K562 (cell line): ENCODE results near the gene RFPL3. TPM values are rescaled to one million over a fixed set of nuclear protein-coding genes. Genes with fewer than 3 reads are reported as not detected.

Experiments
- BMI1 ChIP-seq: fragments of 150-350 bp; IDR thresholded peaks from 2 replicates; pipeline ENCODE4 v1.6.1; 2014; ENCODE audit warnings: low read length
- BRCA1 ChIP-seq, 2 experiments: fragments of 450-650 bp in 1 of 2; sonication (generic) in 1 of 2; formaldehyde crosslinking in 1 of 2; IDR thresholded peaks; 2 replicates each; pipeline versions ENCODE4 v1.5.0 to v1.6.1; 2017 to 2020; ENCODE audit warnings: mild to moderate bottlenecking in 1 of 2, missing genetic modification reagents in 1 of 2
- GATAD2B ChIP-seq: fragments of 450-650 bp; IDR thresholded peaks from 2 replicates; pipeline ENCODE4 v1.6.1; 2017; ENCODE audit warnings: mild to moderate bottlenecking, borderline replicate concordance
- HDAC2 ChIP-seq: fragments of 450-650 bp; IDR thresholded peaks from 2 replicates; pipeline ENCODE4 v1.6.1; 2016; ENCODE audit warnings: mild to moderate bottlenecking
- NFATC3 ChIP-seq: fragments of 450-650 bp; IDR thresholded peaks from 2 replicates; pipeline ENCODE4 v1.6.1; 2017; ENCODE audit warnings: mild to moderate bottlenecking
- NONO ChIP-seq, 2 experiments: fragments of 200-400 bp in 1 of 2; fragments of 450-650 bp in 1 of 2; formaldehyde crosslinking in 1 of 2; IDR thresholded peaks; 2 replicates each; pipeline ENCODE4 v1.6.1; 2017; ENCODE audit warnings: low read depth in 2 of 2, mild to moderate bottlenecking in 2 of 2, moderate library complexity in 2 of 2, low read length in 1 of 2
- POLR2AphosphoS5 ChIP-seq: IDR thresholded peaks from 2 replicates; pipeline ENCODE4 v1.6.1; 2011; ENCODE audit warnings: mild to moderate bottlenecking, low read depth, low read length, moderate library complexity; ENCODE audit not compliant: control insufficient read depth, insufficient read depth
- PRPF4 ChIP-seq: fragments of 200-400 bp; formaldehyde crosslinking; IDR thresholded peaks from one replicate; pipeline ENCODE4 v1.6.1; 2017; ENCODE audit warnings: low read length, low read depth, mild to moderate bottlenecking; ENCODE audit not compliant: insufficient read depth, poor library complexity, severe bottlenecking
- polyA plus RNA-seq, 8 experiments: library from polyadenylated mRNA; depleted of rRNA in 4 of 8; stranded (reverse) in 5 of 8; unstranded in 3 of 8; fragments of >200 nt; fragmentation: Nextera tagmentation in 2 of 8; fragmentation: Illumina TruSeq in 1 of 8; extraction: Ambion mirVana in 2 of 8; extraction: Trizol in 1 of 8; gene quantifications; 2 replicates each; pipeline versions ENCODE4 v1.2.1 to v1.2.3, GENCODE V29; 2011 to 2014; ENCODE audit warnings: inconsistent platforms in 1 of 8, missing spikeins in 1 of 8
- total RNA-seq, 7 experiments: library from RNA; depleted of rRNA in 6 of 7; stranded (reverse); fragments of >200 nt in 6 of 7; fragmentation: Illumina TruSeq in 2 of 7; extraction: Trizol in 2 of 7; gene quantifications; 2 replicates each; pipeline versions ENCODE4 v1.2.1 to v1.2.3, GENCODE V29; 2011 to 2021; ENCODE audit warnings: low replicate concordance in 1 of 7
- TF ChIP-seq, protein P1 (sequence below): conservative IDR thresholded peaks from 2 replicates; pipeline ENCODE4 v1.6.1; 2011; ENCODE audit warnings: low read depth, mild to moderate bottlenecking, low read length; ENCODE audit not compliant: control insufficient read depth
- TF ChIP-seq, protein P2 (sequence below): fragments of 450-650 bp; formaldehyde crosslinking; IDR thresholded peaks from 2 replicates; pipeline ENCODE4 v1.4.0; 2020; ENCODE audit warnings: mild to moderate bottlenecking, moderate library complexity
- TF ChIP-seq, protein P3 (sequence below): fragments of 450-650 bp; IDR thresholded peaks from 2 replicates; pipeline ENCODE4 v1.6.1; 2018; ENCODE audit warnings: mild to moderate bottlenecking, low read depth; ENCODE audit not compliant: partially characterized antibody
- TF ChIP-seq, protein P4 (sequence below): fragments of 450-650 bp; IDR thresholded peaks from 2 replicates; pipeline ENCODE4 v1.7.0; 2016; ENCODE audit warnings: borderline replicate concordance
- TF ChIP-seq, protein P5 (sequence below): sonication (generic); formaldehyde crosslinking; IDR thresholded peaks from 2 replicates; pipeline ENCODE4 v1.9.0; 2022; ENCODE audit warnings: mild to moderate bottlenecking, missing genetic modification reagents

The RFPL3 gene
- total and polyA plus RNA-seq, 9 of the 15 experiments (the other 6 are each of a cell fraction or from before 2014, with no cell fraction given): not detected

DNA sequence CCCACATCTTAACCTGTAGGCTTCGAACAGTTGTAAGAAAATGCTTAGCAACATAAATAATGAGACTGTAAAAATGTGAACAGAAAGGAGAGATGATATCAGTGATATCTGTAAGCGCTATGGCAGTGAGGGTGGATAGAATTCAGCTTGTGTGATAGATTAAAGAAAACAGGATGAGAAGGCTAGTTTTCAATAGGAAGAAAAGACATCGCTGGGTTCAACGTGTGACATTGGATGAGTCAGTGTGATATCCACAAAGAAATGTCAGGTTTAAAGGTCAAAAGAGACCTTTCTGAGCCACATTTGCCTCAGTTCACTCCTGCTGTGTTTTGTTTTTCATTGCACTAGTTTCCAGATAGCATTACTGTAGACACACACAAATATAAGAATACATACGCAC, 13.7 kb upstream of the RFPL3 start (continued):
- no peak for TF ChIP-seq BRCA1 (IDR thresholded peaks at IDR 0.05)
- TF ChIP-seq BRCA1 (CRISPR knock-in tag; IDR thresholded peaks at IDR 0.05): no peak
- TF ChIP-seq, protein P1, sequence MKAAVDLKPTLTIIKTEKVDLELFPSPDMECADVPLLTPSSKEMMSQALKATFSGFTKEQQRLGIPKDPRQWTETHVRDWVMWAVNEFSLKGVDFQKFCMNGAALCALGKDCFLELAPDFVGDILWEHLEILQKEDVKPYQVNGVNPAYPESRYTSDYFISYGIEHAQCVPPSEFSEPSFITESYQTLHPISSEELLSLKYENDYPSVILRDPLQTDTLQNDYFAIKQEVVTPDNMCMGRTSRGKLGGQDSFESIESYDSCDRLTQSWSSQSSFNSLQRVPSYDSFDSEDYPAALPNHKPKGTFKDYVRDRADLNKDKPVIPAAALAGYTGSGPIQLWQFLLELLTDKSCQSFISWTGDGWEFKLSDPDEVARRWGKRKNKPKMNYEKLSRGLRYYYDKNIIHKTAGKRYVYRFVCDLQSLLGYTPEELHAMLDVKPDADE: no peak
- TF ChIP-seq BMI1: no peak
- no peak for TF ChIP-seq POLR2AphosphoS5
- no peak for TF ChIP-seq PRPF4
- no peak for TF ChIP-seq GATAD2B
- TF ChIP-seq, protein P2, sequence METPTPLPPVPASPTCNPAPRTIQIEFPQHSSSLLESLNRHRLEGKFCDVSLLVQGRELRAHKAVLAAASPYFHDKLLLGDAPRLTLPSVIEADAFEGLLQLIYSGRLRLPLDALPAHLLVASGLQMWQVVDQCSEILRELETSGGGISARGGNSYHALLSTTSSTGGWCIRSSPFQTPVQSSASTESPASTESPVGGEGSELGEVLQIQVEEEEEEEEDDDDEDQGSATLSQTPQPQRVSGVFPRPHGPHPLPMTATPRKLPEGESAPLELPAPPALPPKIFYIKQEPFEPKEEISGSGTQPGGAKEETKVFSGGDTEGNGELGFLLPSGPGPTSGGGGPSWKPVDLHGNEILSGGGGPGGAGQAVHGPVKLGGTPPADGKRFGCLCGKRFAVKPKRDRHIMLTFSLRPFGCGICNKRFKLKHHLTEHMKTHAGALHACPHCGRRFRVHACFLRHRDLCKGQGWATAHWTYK: no peak
- no peak for TF ChIP-seq NONO (IDR thresholded peaks at IDR 0.05; ENCODE audit: low read depth in 2 of 2, low read length in 1 of 2)
- TF ChIP-seq, protein P3, sequence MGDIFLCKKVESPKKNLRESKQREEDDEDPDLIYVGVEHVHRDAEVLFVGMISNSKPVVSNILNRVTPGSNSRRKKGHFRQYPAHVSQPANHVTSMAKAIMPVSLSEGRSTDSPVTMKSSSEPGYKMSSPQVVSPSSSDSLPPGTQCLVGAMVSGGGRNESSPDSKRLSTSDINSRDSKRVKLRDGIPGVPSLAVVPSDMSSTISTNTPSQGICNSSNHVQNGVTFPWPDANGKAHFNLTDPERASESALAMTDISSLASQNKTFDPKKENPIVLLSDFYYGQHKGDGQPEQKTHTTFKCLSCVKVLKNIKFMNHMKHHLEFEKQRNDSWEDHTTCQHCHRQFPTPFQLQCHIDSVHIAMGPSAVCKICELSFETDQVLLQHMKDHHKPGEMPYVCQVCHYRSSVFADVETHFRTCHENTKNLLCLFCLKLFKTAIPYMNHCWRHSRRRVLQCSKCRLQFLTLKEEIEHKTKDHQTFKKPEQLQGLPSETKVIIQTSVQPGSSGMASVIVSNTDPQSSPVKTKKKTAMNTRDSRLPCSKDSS: no peak
- no peak for TF ChIP-seq HDAC2
- TF ChIP-seq, protein P4, sequence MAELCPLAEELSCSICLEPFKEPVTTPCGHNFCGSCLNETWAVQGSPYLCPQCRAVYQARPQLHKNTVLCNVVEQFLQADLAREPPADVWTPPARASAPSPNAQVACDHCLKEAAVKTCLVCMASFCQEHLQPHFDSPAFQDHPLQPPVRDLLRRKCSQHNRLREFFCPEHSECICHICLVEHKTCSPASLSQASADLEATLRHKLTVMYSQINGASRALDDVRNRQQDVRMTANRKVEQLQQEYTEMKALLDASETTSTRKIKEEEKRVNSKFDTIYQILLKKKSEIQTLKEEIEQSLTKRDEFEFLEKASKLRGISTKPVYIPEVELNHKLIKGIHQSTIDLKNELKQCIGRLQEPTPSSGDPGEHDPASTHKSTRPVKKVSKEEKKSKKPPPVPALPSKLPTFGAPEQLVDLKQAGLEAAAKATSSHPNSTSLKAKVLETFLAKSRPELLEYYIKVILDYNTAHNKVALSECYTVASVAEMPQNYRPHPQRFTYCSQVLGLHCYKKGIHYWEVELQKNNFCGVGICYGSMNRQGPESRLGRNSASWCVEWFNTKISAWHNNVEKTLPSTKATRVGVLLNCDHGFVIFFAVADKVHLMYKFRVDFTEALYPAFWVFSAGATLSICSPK: no peak
- TF ChIP-seq, protein P5, sequence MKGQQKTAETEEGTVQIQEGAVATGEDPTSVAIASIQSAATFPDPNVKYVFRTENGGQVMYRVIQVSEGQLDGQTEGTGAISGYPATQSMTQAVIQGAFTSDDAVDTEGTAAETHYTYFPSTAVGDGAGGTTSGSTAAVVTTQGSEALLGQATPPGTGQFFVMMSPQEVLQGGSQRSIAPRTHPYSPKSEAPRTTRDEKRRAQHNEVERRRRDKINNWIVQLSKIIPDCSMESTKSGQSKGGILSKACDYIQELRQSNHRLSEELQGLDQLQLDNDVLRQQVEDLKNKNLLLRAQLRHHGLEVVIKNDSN (CRISPR knock-in tag): no peak
- TF ChIP-seq NFATC3: no peak
